BLaER1 (cell line): ENCODE results near the gene MYO9A.
A peak's percentile ranks its signal among the peaks of the same experiment; 100 is the strongest.

Experiments used
- H3K27ac ChIP-seq: shearing (Covaris generic); formaldehyde crosslinking; 2 replicates; pipeline ENCODE4 v1.8.1; 2022
- H3K27me3 ChIP-seq: shearing (Covaris generic); formaldehyde crosslinking; 2 replicates; pipeline ENCODE4 v1.8.1; 2022
- H3K36me3 ChIP-seq: shearing (Covaris generic); formaldehyde crosslinking; 2 replicates; pipeline ENCODE4 v1.8.1; 2022
- H3K4me1 ChIP-seq: shearing (Covaris generic); formaldehyde crosslinking; 2 replicates; pipeline ENCODE4 v1.8.1; 2022
- H3K4me2 ChIP-seq: shearing (Covaris generic); formaldehyde crosslinking; 2 replicates; pipeline ENCODE4 v1.8.1; 2022
- H3K4me3 ChIP-seq: shearing (Covaris generic); formaldehyde crosslinking; 2 replicates; pipeline ENCODE4 v1.8.1; 2022
- H3K9ac ChIP-seq: shearing (Covaris generic); formaldehyde crosslinking; 2 replicates; pipeline ENCODE4 v1.8.1; 2022
- H3K9me3 ChIP-seq: shearing (Covaris generic); formaldehyde crosslinking; 2 replicates; pipeline ENCODE4 v1.8.1; 2022
- H4K20me1 ChIP-seq: shearing (Covaris generic); formaldehyde crosslinking; 2 replicates; pipeline ENCODE4 v1.8.1; 2022
- Cebpa-rat ChIP-seq: shearing (Covaris generic); IDR thresholded peaks from 2 replicates; pipeline ENCODE4 v1.8.1; 2022

Gene MYO9A

DNA sequence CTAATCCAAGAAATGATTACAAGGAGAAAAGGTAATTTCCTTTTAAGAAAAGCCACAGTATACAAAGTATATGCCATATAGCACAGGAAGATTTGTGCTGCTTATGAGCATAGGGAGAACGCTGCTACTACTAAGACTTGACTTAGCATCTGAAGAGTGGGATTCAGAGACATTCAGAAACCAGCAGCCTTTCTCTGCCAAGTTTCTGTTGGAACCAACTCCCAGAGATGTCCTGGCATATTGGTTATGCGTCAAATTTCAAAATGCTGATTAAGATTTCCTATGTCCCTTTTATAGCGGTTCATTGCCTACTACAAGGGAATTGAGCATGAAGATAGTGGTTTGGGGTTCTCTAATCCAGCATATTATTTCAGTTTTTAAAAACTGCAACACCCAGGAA is 302.6 kb downstream of the MYO9A start:
- H3K4me3 ChIP-seq, result no peak overlapping the region
- H3K4me2 ChIP-seq, result no peak overlapping the region
- no peaks in the 10 kb centered on the region for H4K20me1 ChIP-seq
- no peak overlapping the region for H3K27ac ChIP-seq
- H3K4me1 ChIP-seq, result no peaks in the 10 kb centered on the region
- peaks cover 23% of the 10 kb centered on the region for H3K9me3 ChIP-seq
- H3K27me3 ChIP-seq, result no peaks in the 10 kb centered on the region
- no peak overlapping the region for H3K9ac ChIP-seq
- no peak for TF ChIP-seq Cebpa-rat
- no peaks in the 10 kb centered on the region for H3K36me3 ChIP-seq

DNA sequence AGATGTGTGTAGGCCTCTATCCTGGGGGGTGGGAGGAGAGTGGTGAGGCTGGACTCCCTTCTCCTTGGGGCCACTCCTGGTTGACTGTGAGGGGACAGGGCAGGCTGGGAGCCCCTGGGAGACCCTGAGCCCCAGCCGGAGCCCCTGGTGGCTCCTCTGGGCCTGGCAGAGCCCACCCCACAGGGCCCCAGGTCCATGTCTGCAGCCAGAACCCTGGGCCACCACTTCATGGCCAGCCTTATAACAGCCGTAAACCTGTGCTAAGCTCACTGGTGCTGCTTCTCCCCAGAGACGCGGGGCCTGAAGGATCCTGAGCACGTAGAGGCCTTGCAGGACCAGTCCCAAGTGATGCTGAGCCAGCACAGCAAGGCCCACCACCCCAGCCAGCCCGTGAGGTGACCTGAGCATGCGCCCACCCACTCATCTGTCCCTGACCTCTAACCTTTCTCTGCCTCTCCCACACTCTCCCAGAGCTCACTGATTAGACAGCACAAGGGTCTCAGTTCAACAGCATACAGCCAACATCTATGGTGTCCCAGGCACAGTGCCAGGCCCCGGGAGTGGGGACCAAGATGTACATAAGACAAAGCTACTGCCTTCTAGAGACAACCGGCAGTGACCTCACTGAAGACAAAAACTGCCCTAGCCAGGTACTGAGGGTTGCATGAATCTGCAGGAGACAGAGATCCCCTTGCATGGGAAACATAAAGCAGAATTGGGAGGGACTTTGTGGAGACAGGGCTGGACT is 304.1 kb downstream of the MYO9A start:
- no peaks in the 10 kb centered on the region for H4K20me1 ChIP-seq
- no peaks in the 10 kb centered on the region for H3K4me1 ChIP-seq
- no peak overlapping the region for H3K9ac ChIP-seq
- H3K36me3 ChIP-seq, result no peaks in the 10 kb centered on the region
- H3K27me3 ChIP-seq, result no peaks in the 10 kb centered on the region
- H3K27ac ChIP-seq, result no peak overlapping the region
- H3K9me3 ChIP-seq, result peaks cover 9% of the 10 kb centered on the region; the same call in 1 of the 2 replicates
- TF ChIP-seq Cebpa-rat, result no peak
- H3K4me2 ChIP-seq, result no peak overlapping the region
- H3K4me3 ChIP-seq, result no peak overlapping the region

DNA sequence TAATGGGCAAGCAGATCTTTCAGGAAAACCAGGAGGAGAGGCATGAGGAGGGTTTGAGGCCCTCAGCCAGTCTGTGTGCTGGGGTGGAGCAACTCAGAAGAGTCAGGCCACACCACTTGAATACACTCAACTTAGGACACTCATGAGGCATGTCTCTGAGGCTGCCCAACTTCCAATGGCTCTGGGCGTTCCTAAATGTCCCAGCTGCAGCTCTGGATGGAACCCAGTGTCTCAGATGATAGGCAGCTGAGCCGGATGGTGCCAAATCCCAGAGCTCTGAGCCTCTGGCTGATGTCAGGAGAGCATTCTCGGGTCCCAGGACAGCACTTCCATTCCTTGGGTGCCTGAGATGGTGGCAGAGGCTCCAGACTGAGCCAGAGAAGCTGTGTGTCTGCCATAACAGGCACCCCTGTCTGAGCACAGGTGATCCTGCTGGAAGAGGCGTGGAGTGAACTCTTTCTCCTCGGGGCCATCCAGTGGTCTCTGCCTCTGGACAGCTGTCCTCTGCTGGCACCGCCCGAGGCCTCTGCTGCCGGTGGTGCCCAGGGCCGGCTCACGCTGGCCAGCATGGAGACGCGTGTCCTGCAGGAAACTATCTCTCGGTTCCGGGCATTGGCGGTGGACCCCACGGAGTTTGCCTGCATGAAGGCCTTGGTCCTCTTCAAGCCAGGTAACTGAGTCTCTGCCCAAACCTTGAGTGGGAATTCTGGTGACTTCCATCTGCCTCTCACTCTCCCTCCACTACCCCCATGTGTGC is 304.8 kb downstream of the MYO9A start:
- no peaks in the 10 kb centered on the region for H3K36me3 ChIP-seq
- no peak overlapping the region for H3K27ac ChIP-seq
- no peak overlapping the region for H3K4me2 ChIP-seq
- H3K4me3 ChIP-seq, result no peak overlapping the region
- TF ChIP-seq Cebpa-rat, result no peak
- H4K20me1 ChIP-seq, result no peaks in the 10 kb centered on the region
- H3K9me3 ChIP-seq, result 0 out of 2 replicates have a peak, but pooled peaks cover 3% of the 10 kb centered on the region
- no peak overlapping the region for H3K9ac ChIP-seq
- no peaks in the 10 kb centered on the region for H3K27me3 ChIP-seq
- H3K4me1 ChIP-seq, result peaks cover 4% of the 10 kb centered on the region; the same call in 1 of the 2 replicates

DNA sequence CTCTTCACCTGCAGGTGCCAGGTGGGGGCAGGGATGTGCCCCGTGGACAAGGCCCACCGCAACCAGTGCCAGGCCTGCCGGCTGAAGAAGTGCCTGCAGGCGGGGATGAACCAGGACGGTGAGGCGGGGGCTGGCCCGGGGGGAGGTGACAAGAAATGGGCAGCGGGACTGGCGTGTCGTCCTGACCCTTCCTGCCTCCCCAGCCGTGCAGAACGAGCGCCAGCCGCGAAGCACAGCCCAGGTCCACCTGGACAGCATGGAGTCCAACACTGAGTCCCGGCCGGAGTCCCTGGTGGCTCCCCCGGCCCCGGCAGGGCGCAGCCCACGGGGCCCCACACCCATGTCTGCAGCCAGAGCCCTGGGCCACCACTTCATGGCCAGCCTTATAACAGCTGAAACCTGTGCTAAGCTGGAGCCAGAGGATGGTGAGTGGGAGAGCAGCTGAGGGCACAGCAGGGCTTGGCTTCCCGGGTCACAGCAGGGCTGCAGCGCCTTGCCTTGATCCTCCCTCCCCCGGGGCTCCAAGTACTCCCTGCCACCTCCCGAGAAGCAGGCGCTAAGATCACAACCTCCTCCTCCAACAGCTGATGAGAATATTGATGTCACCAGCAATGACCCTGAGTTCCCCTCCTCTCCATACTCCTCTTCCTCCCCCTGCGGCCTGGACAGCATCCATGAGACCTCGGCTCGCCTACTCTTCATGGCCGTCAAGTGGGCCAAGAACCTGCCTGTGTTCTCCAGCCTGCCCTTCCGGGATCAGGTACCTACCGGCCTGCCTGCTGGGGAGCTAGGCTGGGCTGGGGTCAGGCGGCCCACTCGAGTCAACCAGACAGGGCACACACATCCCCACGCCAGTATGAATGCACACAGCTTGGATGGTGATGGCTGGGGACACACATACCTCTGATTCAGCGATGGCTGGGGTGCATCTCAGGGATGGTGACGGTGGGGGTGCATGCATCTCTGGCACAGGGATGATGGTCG is 305.9 kb downstream of the MYO9A start:
- H3K9ac ChIP-seq, result no peak overlapping the region
- peaks cover 15% of the 10 kb centered on the region for H3K4me1 ChIP-seq
- H3K27ac ChIP-seq, result no peak overlapping the region
- H3K9me3 ChIP-seq, result no peaks in the 10 kb centered on the region
- H3K4me3 ChIP-seq, result no peak overlapping the region
- no peaks in the 10 kb centered on the region for H4K20me1 ChIP-seq
- no peaks in the 10 kb centered on the region for H3K27me3 ChIP-seq
- no peaks in the 10 kb centered on the region for H3K36me3 ChIP-seq
- H3K4me2 ChIP-seq, result no peak overlapping the region
- TF ChIP-seq Cebpa-rat, result no peak

DNA sequence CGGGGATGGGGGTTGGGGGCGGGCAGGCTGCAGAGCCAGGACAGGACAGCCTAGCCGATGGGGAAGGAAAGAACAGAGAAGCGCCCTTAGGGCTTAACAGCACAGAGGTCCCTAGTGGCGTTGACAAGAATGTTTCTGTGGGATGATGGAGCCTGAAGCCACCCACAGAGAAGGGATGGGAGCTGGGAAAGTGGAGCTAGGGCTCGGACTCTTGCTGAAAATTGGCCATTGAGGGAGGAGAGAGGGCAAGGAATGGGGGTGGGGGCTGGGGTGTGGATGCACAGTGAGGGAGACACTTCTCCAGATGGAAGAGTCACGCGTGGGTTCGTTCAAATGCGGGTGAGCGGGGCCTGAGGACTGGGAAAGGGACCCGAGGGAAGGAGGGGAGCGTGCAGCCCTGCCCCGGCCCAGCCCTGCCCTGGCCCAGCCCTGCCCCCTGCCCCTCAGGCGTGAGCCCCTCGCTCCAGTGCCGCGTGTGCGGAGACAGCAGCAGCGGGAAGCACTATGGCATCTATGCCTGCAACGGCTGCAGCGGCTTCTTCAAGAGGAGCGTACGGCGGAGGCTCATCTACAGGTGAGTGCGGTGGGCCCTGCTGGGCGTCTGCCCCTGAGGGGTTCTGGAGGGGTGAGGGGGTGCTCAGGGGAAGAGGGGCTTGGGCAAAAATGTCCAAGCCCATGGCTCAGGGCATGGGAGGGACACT is 306.8 kb downstream of the MYO9A start:
- Histone ChIP-seq H3K36me3 (no peaks in the 10 kb centered on the region), H3K9ac (no peak overlapping the region), H4K20me1 (no peaks in the 10 kb centered on the region), H3K27me3 (no peaks in the 10 kb centered on the region), H3K9me3 (no peaks in the 10 kb centered on the region), H3K4me3 (no peak overlapping the region), H3K27ac (no peak overlapping the region), H3K4me2 (no peak overlapping the region), H3K4me1 (peaks cover 23% of the 10 kb centered on the region)
- TF ChIP-seq Cebpa-rat, result no peak

DNA sequence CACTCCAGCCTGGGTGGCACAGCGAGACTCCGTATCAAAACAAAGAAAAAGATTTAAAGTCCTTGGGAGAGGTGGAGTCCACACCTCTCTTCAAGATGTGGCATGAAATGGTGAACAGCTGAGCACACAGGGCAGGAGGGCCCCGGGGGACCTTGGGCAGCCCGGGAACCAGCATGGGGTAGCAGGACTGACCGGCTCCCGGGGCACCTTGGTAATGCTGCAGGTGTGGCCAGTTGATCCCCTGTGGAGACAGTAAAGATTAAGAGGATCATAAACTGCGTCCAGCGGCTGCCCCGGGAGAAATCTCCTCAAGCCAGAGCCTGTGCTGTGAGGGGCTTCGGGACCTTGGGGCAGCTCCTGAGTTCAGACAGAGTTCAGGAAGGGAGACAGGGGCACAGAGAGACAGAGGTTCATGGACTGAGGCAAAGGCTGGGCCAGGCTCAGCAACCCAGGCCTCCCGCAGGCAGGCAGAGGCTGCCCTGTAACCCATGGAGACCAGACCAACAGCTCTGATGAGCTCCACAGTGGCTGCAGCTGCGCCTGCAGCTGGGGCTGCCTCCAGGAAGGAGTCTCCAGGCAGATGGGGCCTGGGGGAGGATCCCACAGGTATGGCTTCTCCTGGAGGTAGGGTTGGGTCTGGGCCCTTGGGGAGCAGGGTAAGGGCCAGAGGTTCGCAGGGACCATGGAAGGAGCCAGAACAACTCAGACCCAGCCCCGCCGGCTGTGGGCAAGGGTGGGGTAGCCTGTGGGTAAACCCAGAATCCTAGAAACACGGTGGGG is 307.5 kb downstream of the MYO9A start, which contains the start of gene NR2E3:
Gene NR2E3 (plus strand): TSS at position 299 of the 780 bp plus-strand sequence. CDS start 190 bp downstream, at position 489.
- H4K20me1 ChIP-seq, result no peaks in the 10 kb centered on the region

DNA sequence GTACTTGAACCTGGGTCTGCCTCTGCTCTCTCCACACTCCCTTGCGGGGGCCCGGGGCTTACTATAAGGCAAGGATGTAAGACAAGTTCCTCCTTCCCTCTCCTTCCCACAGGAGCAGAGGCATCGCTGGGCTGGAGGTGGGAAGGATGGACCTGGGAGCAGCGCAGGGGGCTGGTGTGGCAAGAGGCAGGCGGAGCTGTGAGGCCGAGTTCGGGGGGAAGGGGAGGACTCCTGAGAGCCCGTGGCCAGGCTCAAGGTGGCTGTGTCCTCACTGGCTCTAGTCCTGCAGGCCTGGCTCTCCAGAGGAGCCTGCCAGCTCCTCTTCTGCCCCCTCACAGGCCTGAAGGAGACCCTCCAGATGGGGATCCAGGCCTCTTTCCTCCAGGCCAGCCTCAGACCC is 308.6 kb downstream of the MYO9A start:
- Histone ChIP-seq H3K9me3 (no peaks in the 10 kb centered on the region), H3K4me3 (no peak overlapping the region)

More for the DNA sequence above, 307.5 kb downstream of the MYO9A start, which contains the start of gene NR2E3:
- Histone ChIP-seq H3K9ac (no peak within 1 kb of the TSS), H3K9me3 (no peaks in the 10 kb centered on the region), H3K27me3 (no peaks in the 10 kb centered on the region), H3K4me1 (peaks cover 28% of the 10 kb centered on the region), H3K4me3 (no peak within 1 kb of the TSS), H3K36me3 (no peaks in the 10 kb centered on the region), H3K4me2 (no peak within 1 kb of the TSS), H3K27ac (peak within 1 kb of the TSS; percentile 26; the same call in 1 of the 2 replicates)
- no peak for TF ChIP-seq Cebpa-rat

GRCh38 chr15:71808311-71809020 is 309.5 kb downstream of the MYO9A start:
- Histone ChIP-seq H3K4me2 (peak overlapping the region; percentile 90; the same call in 1 of the 2 replicates), H3K27me3 (no peaks in the 10 kb centered on the region), H4K20me1 (no peaks in the 10 kb centered on the region), H3K36me3 (no peaks in the 10 kb centered on the region), H3K9ac (no peak overlapping the region), H3K4me3 (no peak overlapping the region), H3K27ac (0 out of 2 replicates have a peak overlapping the region, but pooled peaks have one; percentile 22), H3K9me3 (no peaks in the 10 kb centered on the region), H3K4me1 (peaks cover 41% of the 10 kb centered on the region)
- TF ChIP-seq Cebpa-rat, result no peak

More for the DNA sequence above, 308.6 kb downstream of the MYO9A start:
- peak overlapping the region; percentile 26; the same call in 1 of the 2 replicates for H3K27ac ChIP-seq
- H4K20me1 ChIP-seq, result no peaks in the 10 kb centered on the region
- H3K36me3 ChIP-seq, result no peaks in the 10 kb centered on the region
- H3K27me3 ChIP-seq, result no peaks in the 10 kb centered on the region
- H3K4me1 ChIP-seq, result peaks cover 36% of the 10 kb centered on the region
- H3K9ac ChIP-seq, result no peak overlapping the region
- no peak for TF ChIP-seq Cebpa-rat
- H3K4me2 ChIP-seq, result no peak overlapping the region
